ENCODE results near the gene STMND1. TPM values are rescaled to one million over a fixed set of nuclear protein-coding genes. Genes with fewer than 3 reads are reported as not detected.

Gene STMND1
- total RNA-seq, 1 donor = not detected

GRCh38 chr6:17149571-17149970, 47.7 kb downstream of the STMND1 start:
- Histone ChIP-seq H2AFZ (ENCODE audit: low read length) (no peak overlapping the region), H3K27ac (ENCODE audit: low read depth, low read length) (no peak overlapping the region), H3K36me3 (ENCODE audit: insufficient read depth, low read length) (no peaks in the 10 kb centered on the region), H3K4me1 (ENCODE audit: insufficient read depth, low read length) (no peaks in the 10 kb centered on the region), H3K79me2 (ENCODE audit: insufficient read depth, low read length) (no peaks in the 10 kb centered on the region), H3K4me3 (ENCODE audit: insufficient read depth, low read length) (no peak overlapping the region), H4K20me1 (ENCODE audit: insufficient read depth, low read length) (no peaks in the 10 kb centered on the region), H3K4me2 (ENCODE audit: insufficient read depth, low read length) (no peak overlapping the region), H3K27me3 (ENCODE audit: insufficient read depth, low read length) (peaks cover 7% of the 10 kb centered on the region), H3K9me3 (ENCODE audit: low read depth, low read length) (no peaks in the 10 kb centered on the region)
- no peak for DNase-seq (ENCODE audit: insufficient read length, low spot score, missing footprints)
- TF ChIP-seq CTCF (IDR thresholded peaks at IDR 0.05; ENCODE audit: extremely low read depth, low read depth, low read length) = no peak

GRCh38 chr6:17150096-17150495, 48.2 kb downstream of the STMND1 start:
- no peak overlapping the region for H3K4me3 ChIP-seq (ENCODE audit: insufficient read depth, low read length)
- H4K20me1 ChIP-seq (ENCODE audit: insufficient read depth, low read length) = no peaks in the 10 kb centered on the region
- no peak overlapping the region for H2AFZ ChIP-seq (ENCODE audit: low read length)
- no peak for TF ChIP-seq CTCF (IDR thresholded peaks at IDR 0.05; ENCODE audit: extremely low read depth, low read depth, low read length)
- H3K27me3 ChIP-seq (ENCODE audit: insufficient read depth, low read length) = peaks cover 7% of the 10 kb centered on the region
- no peaks in the 10 kb centered on the region for H3K36me3 ChIP-seq (ENCODE audit: insufficient read depth, low read length)
- H3K9me3 ChIP-seq (ENCODE audit: low read depth, low read length) = no peaks in the 10 kb centered on the region
- DNase-seq (ENCODE audit: insufficient read length, low spot score, missing footprints) = no peak
- no peak overlapping the region for H3K4me2 ChIP-seq (ENCODE audit: insufficient read depth, low read length)
- no peaks in the 10 kb centered on the region for H3K4me1 ChIP-seq (ENCODE audit: insufficient read depth, low read length)
- no peaks in the 10 kb centered on the region for H3K79me2 ChIP-seq (ENCODE audit: insufficient read depth, low read length)
- H3K27ac ChIP-seq (ENCODE audit: low read depth, low read length) = no peak overlapping the region

GRCh38 chr6:17151888-17152287, 50.0 kb downstream of the STMND1 start:
- H3K4me1 ChIP-seq (ENCODE audit: insufficient read depth, low read length) = no peaks in the 10 kb centered on the region
- no peak for TF ChIP-seq CTCF (IDR thresholded peaks at IDR 0.05; ENCODE audit: extremely low read depth, low read depth, low read length)
- no peak overlapping the region for H3K27ac ChIP-seq (ENCODE audit: low read depth, low read length)
- DNase-seq (ENCODE audit: insufficient read length, low spot score, missing footprints) = no peak
- no peaks in the 10 kb centered on the region for H3K9me3 ChIP-seq (ENCODE audit: low read depth, low read length)
- no peak overlapping the region for H3K4me2 ChIP-seq (ENCODE audit: insufficient read depth, low read length)
- no peaks in the 10 kb centered on the region for H3K36me3 ChIP-seq (ENCODE audit: insufficient read depth, low read length)
- no peaks in the 10 kb centered on the region for H4K20me1 ChIP-seq (ENCODE audit: insufficient read depth, low read length)
- no peaks in the 10 kb centered on the region for H3K79me2 ChIP-seq (ENCODE audit: insufficient read depth, low read length)
- peaks cover 7% of the 10 kb centered on the region for H3K27me3 ChIP-seq (ENCODE audit: insufficient read depth, low read length)
- H2AFZ ChIP-seq (ENCODE audit: low read length) = no peak overlapping the region
- H3K4me3 ChIP-seq (ENCODE audit: insufficient read depth, low read length) = no peak overlapping the region

GRCh38 chr6:17152703-17153102, 50.9 kb downstream of the STMND1 start:
- H4K20me1 ChIP-seq (ENCODE audit: insufficient read depth, low read length) = no peaks in the 10 kb centered on the region
- H3K4me2 ChIP-seq (ENCODE audit: insufficient read depth, low read length) = no peak overlapping the region
- no peak overlapping the region for H2AFZ ChIP-seq (ENCODE audit: low read length)
- TF ChIP-seq CTCF (IDR thresholded peaks at IDR 0.05; ENCODE audit: extremely low read depth, low read depth, low read length) = no peak
- H3K9me3 ChIP-seq (ENCODE audit: low read depth, low read length) = no peaks in the 10 kb centered on the region
- no peaks in the 10 kb centered on the region for H3K4me1 ChIP-seq (ENCODE audit: insufficient read depth, low read length)
- H3K27me3 ChIP-seq (ENCODE audit: insufficient read depth, low read length) = peaks cover 10% of the 10 kb centered on the region
- H3K4me3 ChIP-seq (ENCODE audit: insufficient read depth, low read length) = no peak overlapping the region
- H3K27ac ChIP-seq (ENCODE audit: low read depth, low read length) = no peak overlapping the region
- no peak for DNase-seq (ENCODE audit: insufficient read length, low spot score, missing footprints)
- H3K36me3 ChIP-seq (ENCODE audit: insufficient read depth, low read length) = no peaks in the 10 kb centered on the region
- no peaks in the 10 kb centered on the region for H3K79me2 ChIP-seq (ENCODE audit: insufficient read depth, low read length)
